Measurements from ENCODE around the gene PCDHGB6. TPM values are rescaled to one million over a fixed set of nuclear protein-coding genes. Genes with fewer than 3 reads are reported as not detected.
"Not testable (repeated sequence)": the region's sequence is repeated elsewhere in the genome, so short reads cannot be mapped to it uniquely, and the experiment has no call there.

The PCDHGB6 gene
- polyA plus RNA-seq, 2 donors = 0.60 to 0.92 TPM

DNA sequence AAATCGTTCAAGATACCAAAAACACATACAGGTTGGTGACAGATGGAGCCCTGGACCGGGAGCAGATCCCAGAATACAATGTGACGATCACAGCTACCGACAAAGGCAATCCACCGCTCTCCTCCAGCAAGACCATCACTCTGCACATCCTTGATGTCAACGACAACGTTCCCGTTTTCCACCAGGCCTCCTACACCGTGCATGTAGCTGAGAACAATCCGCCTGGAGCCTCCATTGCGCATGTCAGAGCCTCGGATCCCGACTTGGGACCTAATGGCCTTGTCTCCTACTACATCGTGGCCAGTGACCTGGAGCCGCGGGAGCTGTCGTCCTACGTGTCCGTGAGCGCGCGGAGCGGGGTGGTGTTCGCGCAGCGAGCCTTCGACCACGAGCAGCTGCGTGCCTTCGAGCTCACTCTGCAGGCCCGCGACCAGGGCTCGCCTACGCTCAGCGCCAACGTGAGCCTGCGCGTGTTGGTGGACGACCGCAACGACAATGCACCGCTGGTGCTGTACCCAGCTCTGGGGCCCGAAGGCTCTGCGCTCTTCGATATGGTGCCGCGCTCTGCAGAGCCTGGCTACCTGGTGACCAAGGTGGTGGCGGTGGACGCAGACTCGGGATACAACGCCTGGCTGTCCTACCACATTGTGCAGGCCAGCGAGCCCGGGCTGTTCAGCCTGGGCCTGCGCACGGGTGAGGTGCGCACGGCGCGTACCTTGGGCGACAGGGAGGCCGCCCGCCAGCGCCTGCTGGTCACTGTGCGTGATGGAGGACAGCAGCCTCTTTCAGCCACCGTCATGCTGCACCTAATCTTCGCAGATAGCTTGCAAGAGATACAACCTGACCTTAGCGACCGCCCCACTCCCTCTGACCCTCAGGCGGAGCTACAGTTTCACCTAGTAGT lies 36.0 kb upstream of the PCDHGB6 start:
- no peak overlapping the region for H3K4me3 ChIP-seq (ENCODE audit: low read depth in 1 of 2, low read length in 2 of 2)
- H3K36me3 ChIP-seq (ENCODE audit: control insufficient read depth in 2 of 2, insufficient read depth in 2 of 2, low read length in 1 of 2) = no peaks in the 10 kb centered on the region
- WGBS, 2 donors = 38 to 41% methylated on average over 69 of the region's 69 CpGs
- H3K27ac ChIP-seq (ENCODE audit: low read depth in 2 of 2, low read length in 1 of 2) = no peak overlapping the region
- H3K4me1 ChIP-seq (ENCODE audit: control insufficient read depth in 2 of 2, insufficient read depth in 2 of 2, low read length in 1 of 2) = peaks cover 3% of the 10 kb centered on the region in 2 donors
- H3K9me3 ChIP-seq (ENCODE audit: control insufficient read depth in 2 of 2, insufficient read depth in 1 of 2, low read depth in 1 of 2, low read length in 1 of 2) = peaks cover 42 to 55% of the 10 kb centered on the region in 2 donors
- H3K27me3 ChIP-seq (ENCODE audit: control insufficient read depth in 1 of 2, insufficient read depth in 2 of 2, low read length in 2 of 2) = peaks cover 0 to 8% of the 10 kb centered on the region in 2 donors

GRCh38 chr5:141373673-141374317 lies 34.0 kb upstream of the PCDHGB6 start, which contains the start of gene PCDHGA6:
Gene PCDHGA6, plus strand, starts transcription at chr5:141373891. Its CDS starts 193 bp downstream, at chr5:141374084.
- H3K36me3 ChIP-seq (ENCODE audit: control insufficient read depth in 2 of 2, insufficient read depth in 2 of 2, low read length in 1 of 2) = no peaks in the 10 kb centered on the region
- no peak within 1 kb of the TSS for H3K27ac ChIP-seq (ENCODE audit: low read depth in 2 of 2, low read length in 1 of 2)
- peaks cover 42 to 62% of the 10 kb centered on the region in 2 donors for H3K9me3 ChIP-seq (ENCODE audit: control insufficient read depth in 2 of 2, insufficient read depth in 1 of 2, low read depth in 1 of 2, low read length in 1 of 2)
- WGBS, 2 donors = 19 to 25% methylated on average over 27 of the region's 27 CpGs
- peaks cover 0 to 8% of the 10 kb centered on the region in 2 donors for H3K27me3 ChIP-seq (ENCODE audit: control insufficient read depth in 1 of 2, insufficient read depth in 2 of 2, low read length in 2 of 2)
- no peak within 1 kb of the TSS for H3K4me3 ChIP-seq (ENCODE audit: low read depth in 1 of 2, low read length in 2 of 2)
- peaks cover 3% of the 10 kb centered on the region in 2 donors for H3K4me1 ChIP-seq (ENCODE audit: control insufficient read depth in 2 of 2, insufficient read depth in 2 of 2, low read length in 1 of 2)

GRCh38 chr5:141374627-141375026 lies 33.2 kb upstream of the PCDHGB6 start:
- 58 to 62% methylated on average over 14 of the region's 14 CpGs for WGBS, 2 donors
- Histone ChIP-seq H3K27ac (ENCODE audit: low read depth in 2 of 2, low read length in 1 of 2) (no peak overlapping the region), H3K36me3 (ENCODE audit: control insufficient read depth in 2 of 2, insufficient read depth in 2 of 2, low read length in 1 of 2) (no peaks in the 10 kb centered on the region), H3K27me3 (ENCODE audit: control insufficient read depth in 1 of 2, insufficient read depth in 2 of 2, low read length in 2 of 2) (peaks cover 0 to 8% of the 10 kb centered on the region in 2 donors), H3K4me1 (ENCODE audit: control insufficient read depth in 2 of 2, insufficient read depth in 2 of 2, low read length in 1 of 2) (peaks cover 3% of the 10 kb centered on the region in 2 donors), H3K9me3 (ENCODE audit: control insufficient read depth in 2 of 2, insufficient read depth in 1 of 2, low read depth in 1 of 2, low read length in 1 of 2) (peaks cover 42 to 62% of the 10 kb centered on the region in 2 donors), H3K4me3 (ENCODE audit: low read depth in 1 of 2, low read length in 2 of 2) (no peak overlapping the region)

GRCh38 chr5:141375444-141376155 lies 32.2 kb upstream of the PCDHGB6 start:
- H3K4me3 ChIP-seq (ENCODE audit: low read depth in 1 of 2, low read length in 2 of 2); H3K27ac ChIP-seq (ENCODE audit: low read depth in 2 of 2, low read length in 1 of 2); H3K4me1 ChIP-seq (ENCODE audit: control insufficient read depth in 2 of 2, insufficient read depth in 2 of 2, low read length in 1 of 2); H3K36me3 ChIP-seq (ENCODE audit: control insufficient read depth in 2 of 2, insufficient read depth in 2 of 2, low read length in 1 of 2); H3K27me3 ChIP-seq (ENCODE audit: control insufficient read depth in 1 of 2, insufficient read depth in 2 of 2, low read length in 2 of 2): not testable (repeated sequence)
- peaks cover 35 to 58% of the 10 kb centered on the region in 2 donors for H3K9me3 ChIP-seq (ENCODE audit: control insufficient read depth in 2 of 2, insufficient read depth in 1 of 2, low read depth in 1 of 2, low read length in 1 of 2)
- 55 to 58% methylated on average over 37 to 43 of the region's 48 CpGs for WGBS, 2 donors

DNA sequence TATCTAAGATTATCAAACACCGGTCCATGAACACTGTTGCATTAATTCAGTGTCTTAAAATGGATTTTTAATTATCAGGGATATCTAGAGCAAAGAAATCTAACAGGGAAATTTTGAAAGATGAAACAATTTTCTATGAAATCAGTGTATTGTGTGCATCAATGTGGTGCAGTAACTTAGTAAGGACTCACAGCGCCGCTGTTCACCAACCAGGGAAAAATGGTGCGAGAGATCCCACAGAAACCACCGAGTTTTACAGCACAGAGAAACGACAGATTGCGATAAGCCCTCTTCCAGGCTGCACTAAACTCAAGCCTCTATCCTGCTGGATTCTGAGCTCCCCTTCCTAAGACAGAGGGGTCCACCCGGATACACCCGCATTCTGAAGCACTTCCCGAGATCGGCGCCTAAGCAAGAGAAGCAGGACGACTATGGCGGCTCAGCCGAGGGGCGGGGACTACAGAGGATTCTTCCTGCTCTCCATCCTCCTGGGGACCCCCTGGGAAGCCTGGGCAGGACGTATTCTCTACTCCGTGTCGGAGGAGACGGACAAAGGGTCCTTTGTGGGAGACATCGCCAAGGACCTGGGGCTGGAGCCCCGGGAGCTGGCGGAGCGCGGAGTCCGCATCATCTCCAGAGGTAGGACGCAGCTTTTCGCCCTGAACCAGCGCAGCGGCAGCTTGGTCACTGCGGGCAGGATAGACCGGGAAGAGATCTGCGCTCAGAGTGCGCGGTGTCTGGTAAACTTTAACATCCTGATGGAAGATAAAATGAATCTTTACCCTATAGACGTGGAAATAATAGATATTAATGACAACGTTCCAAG lies 25.1 kb upstream of the PCDHGB6 start, which contains the start of gene PCDHGA7:
Gene PCDHGA7 (plus strand): TSS at position 274 of the 826 bp plus-strand sequence. CDS start 158 bp downstream, at position 432.
- Histone ChIP-seq H3K4me1 (ENCODE audit: control insufficient read depth in 2 of 2, insufficient read depth in 2 of 2, low read length in 1 of 2) (peaks cover 0 to 4% of the 10 kb centered on the region in 2 donors), H3K4me3 (ENCODE audit: low read depth in 1 of 2, low read length in 2 of 2) (peak within 1 kb of the TSS in 1 of 2 donors; percentile 7), H3K27me3 (ENCODE audit: control insufficient read depth in 1 of 2, insufficient read depth in 2 of 2, low read length in 2 of 2) (no peaks in the 10 kb centered on the region), H3K36me3 (ENCODE audit: control insufficient read depth in 2 of 2, insufficient read depth in 2 of 2, low read length in 1 of 2) (no peaks in the 10 kb centered on the region), H3K27ac (ENCODE audit: low read depth in 2 of 2, low read length in 1 of 2) (no peak within 1 kb of the TSS), H3K9me3 (ENCODE audit: control insufficient read depth in 2 of 2, insufficient read depth in 1 of 2, low read depth in 1 of 2, low read length in 1 of 2) (peaks cover 24 to 32% of the 10 kb centered on the region in 2 donors)
- WGBS, 2 donors = 21 to 22% methylated on average over 37 of the region's 37 CpGs

GRCh38 chr5:141383345-141383744 lies 24.5 kb upstream of the PCDHGB6 start:
- 40 to 42% methylated on average over 21 of the region's 21 CpGs for WGBS, 2 donors

GRCh38 chr5:141384471-141385267 lies 23.2 kb upstream of the PCDHGB6 start:
- Histone ChIP-seq H3K4me3 (ENCODE audit: low read depth in 1 of 2, low read length in 2 of 2) (no peak overlapping the region), H3K27ac (ENCODE audit: low read depth in 2 of 2, low read length in 1 of 2) (no peak overlapping the region), H3K36me3 (ENCODE audit: control insufficient read depth in 2 of 2, insufficient read depth in 2 of 2, low read length in 1 of 2) (no peaks in the 10 kb centered on the region), H3K4me1 (ENCODE audit: control insufficient read depth in 2 of 2, insufficient read depth in 2 of 2, low read length in 1 of 2) (peaks cover 0 to 4% of the 10 kb centered on the region in 2 donors), H3K27me3 (ENCODE audit: control insufficient read depth in 1 of 2, insufficient read depth in 2 of 2, low read length in 2 of 2) (no peaks in the 10 kb centered on the region), H3K9me3 (ENCODE audit: control insufficient read depth in 2 of 2, insufficient read depth in 1 of 2, low read depth in 1 of 2, low read length in 1 of 2) (peaks cover 34 to 43% of the 10 kb centered on the region in 2 donors)
- 46 to 51% methylated on average over 43 of the region's 43 CpGs for WGBS, 2 donors

More at GRCh38 chr5:141383345-141383744, 24.5 kb upstream of the PCDHGB6 start:
- Histone ChIP-seq H3K27me3 (ENCODE audit: control insufficient read depth in 1 of 2, insufficient read depth in 2 of 2, low read length in 2 of 2) (no peaks in the 10 kb centered on the region), H3K4me1 (ENCODE audit: control insufficient read depth in 2 of 2, insufficient read depth in 2 of 2, low read length in 1 of 2) (peaks cover 0 to 4% of the 10 kb centered on the region in 2 donors), H3K27ac (ENCODE audit: low read depth in 2 of 2, low read length in 1 of 2) (no peak overlapping the region), H3K36me3 (ENCODE audit: control insufficient read depth in 2 of 2, insufficient read depth in 2 of 2, low read length in 1 of 2) (no peaks in the 10 kb centered on the region), H3K4me3 (ENCODE audit: low read depth in 1 of 2, low read length in 2 of 2) (peak overlapping the region in 1 of 2 donors; percentile 7), H3K9me3 (ENCODE audit: control insufficient read depth in 2 of 2, insufficient read depth in 1 of 2, low read depth in 1 of 2, low read length in 1 of 2) (peaks cover 24 to 29% of the 10 kb centered on the region in 2 donors)

- H3K4me3 ChIP-seq (ENCODE audit: low read depth in 1 of 2, low read length in 2 of 2); H3K4me1 ChIP-seq (ENCODE audit: control insufficient read depth in 2 of 2, insufficient read depth in 2 of 2, low read length in 1 of 2); H3K27me3 ChIP-seq (ENCODE audit: control insufficient read depth in 1 of 2, insufficient read depth in 2 of 2, low read length in 2 of 2); H3K36me3 ChIP-seq (ENCODE audit: control insufficient read depth in 2 of 2, insufficient read depth in 2 of 2, low read length in 1 of 2); H3K27ac ChIP-seq (ENCODE audit: low read depth in 2 of 2, low read length in 1 of 2): not testable (repeated sequence)
- 14 to 23% methylated on average over 21 to 22 of the region's 40 CpGs for WGBS, 2 donors
- peaks cover 34 to 45% of the 10 kb centered on the region in 2 donors for H3K9me3 ChIP-seq (ENCODE audit: control insufficient read depth in 2 of 2, insufficient read depth in 1 of 2, low read depth in 1 of 2, low read length in 1 of 2)
Measured at GRCh38 chr5:141387557-141388311, 20.1 kb upstream of the PCDHGB6 start, which contains the start of gene PCDHGB4. Gene PCDHGB4, plus strand, starts transcription at chr5:141387698. Its CDS starts 187 bp downstream, at chr5:141387885.
